A549 treated with DMSO at 1 μM for 4 hours (cell line): Measurements from ENCODE around the gene CXorf49. TPM values are rescaled to one million over a fixed set of nuclear protein-coding genes. Genes with fewer than 3 reads are reported as not detected.

Source experiments
- total RNA-seq: library from RNA; stranded (reverse); fragments of 200-300 nt; extraction: Qiagen RNA extraction; gene quantifications from 5 replicates; pipeline ENCODE4 v1.2.3, GENCODE V29; 2022; ENCODE audit warnings: low read depth

The CXorf49 gene
- not detected in 5 replicates for total RNA-seq

GRCh38 chrX:71718185-71718584 lies at the start of gene CXorf49:
Gene CXorf49 (minus strand): TSS chrX:71718285. CDS start chrX:71718151, 134 bp downstream.

GRCh38 chrX:71763049-71763448 lies 45.0 kb upstream of the CXorf49 start, which contains the start of gene CXorf49B:
Gene CXorf49B (plus strand): TSS chrX:71763349. CDS start chrX:71763424, 75 bp downstream.

GRCh38 chrX:71667328-71668247 lies 50.5 kb downstream of the CXorf49 start, which contains the start of gene LOC101059915:
Gene LOC101059915 (plus strand): TSS chrX:71667546.

Other genes with a start within 250 kb of the CXorf49 start
- 27.4 to 46.5 TPM (median 43.5 TPM) in 5 replicates for gene OGT, start 185.2 kb downstream of the CXorf49 start, total RNA-seq
- gene GCNA, start 139.8 kb downstream of the CXorf49 start, total RNA-seq: 1.1 to 1.8 TPM (median 1.2 TPM) in 5 replicates
- gene CXCR3, start 99.8 kb downstream of the CXorf49 start, total RNA-seq: 0.13 TPM in 2 of 5 replicates, not detected in the others
- not detected in 5 replicates for gene CXorf49B, start 45.1 kb upstream of the CXorf49 start, total RNA-seq
- 0.32 to 0.45 TPM (median 0.37 TPM) in 5 replicates for gene NHSL2, start 192.6 kb upstream of the CXorf49 start, total RNA-seq